Measurements from ENCODE around the gene C2orf78.

The C2orf78 gene

GRCh38 chr2:73850009-73850408 lies 66.0 kb downstream of the C2orf78 start:
- H3K27ac ChIP-seq, result no peak overlapping the region
- H3K36me3 ChIP-seq (ENCODE audit: control insufficient read depth, insufficient read depth, low read length), result no peaks in the 10 kb centered on the region
- no peak for TF ChIP-seq CTCF (IDR thresholded peaks at IDR 0.05)
- H3K9ac ChIP-seq, result no peak overlapping the region
- no peaks in the 10 kb centered on the region for H3K27me3 ChIP-seq (ENCODE audit: control insufficient read depth, insufficient read depth, low read length)
- H3K9me3 ChIP-seq (ENCODE audit: control insufficient read depth, low read length), result no peaks in the 10 kb centered on the region
- H2AFZ ChIP-seq, result no peak overlapping the region
- H3K4me3 ChIP-seq (ENCODE audit: low read depth, low read length), result no peak overlapping the region
- no peaks in the 10 kb centered on the region for H3K4me1 ChIP-seq
- H3K4me2 ChIP-seq (ENCODE audit: low read length), result no peak overlapping the region
- no peaks in the 10 kb centered on the region for H3K79me2 ChIP-seq

GRCh38 chr2:73851274-73851673 lies 67.3 kb downstream of the C2orf78 start:
- Histone ChIP-seq H3K27ac (no peak overlapping the region), H3K36me3 (ENCODE audit: control insufficient read depth, insufficient read depth, low read length) (no peaks in the 10 kb centered on the region), H3K79me2 (no peaks in the 10 kb centered on the region), H2AFZ (no peak overlapping the region), H3K27me3 (ENCODE audit: control insufficient read depth, insufficient read depth, low read length) (no peaks in the 10 kb centered on the region), H3K9ac (no peak overlapping the region), H3K4me3 (ENCODE audit: low read depth, low read length) (no peak overlapping the region), H3K4me2 (ENCODE audit: low read length) (no peak overlapping the region), H3K4me1 (no peaks in the 10 kb centered on the region), H3K9me3 (ENCODE audit: control insufficient read depth, low read length) (no peaks in the 10 kb centered on the region)
- TF ChIP-seq CTCF (IDR thresholded peaks at IDR 0.05), result peak; percentile 13

DNA sequence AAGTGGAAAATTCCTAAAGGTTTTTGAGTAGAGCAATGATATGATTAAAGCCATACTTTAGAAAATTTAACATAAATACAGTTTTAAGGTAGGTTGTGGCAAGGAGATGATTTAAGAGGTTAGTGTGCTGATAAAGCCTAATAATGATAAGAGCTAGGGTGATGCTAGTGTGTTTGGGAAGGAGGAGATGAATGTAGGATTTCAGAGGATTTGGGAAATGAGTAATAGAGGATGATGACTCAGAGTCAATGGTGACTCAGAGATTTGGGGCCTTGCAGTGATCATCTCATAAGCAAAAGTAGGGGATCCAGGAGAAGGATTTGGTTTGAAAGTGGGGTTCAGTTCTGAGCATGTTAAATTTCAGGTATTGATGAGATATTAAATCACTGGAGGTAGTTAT lies 68.0 kb downstream of the C2orf78 start:
- Histone ChIP-seq H3K4me1 (no peaks in the 10 kb centered on the region), H3K4me3 (ENCODE audit: low read depth, low read length) (no peak overlapping the region)

GRCh38 chr2:73855526-73855925 lies 71.5 kb downstream of the C2orf78 start:
- no peaks in the 10 kb centered on the region for H3K27me3 ChIP-seq (ENCODE audit: control insufficient read depth, insufficient read depth, low read length)
- no peaks in the 10 kb centered on the region for H3K79me2 ChIP-seq
- no peaks in the 10 kb centered on the region for H3K4me1 ChIP-seq
- H3K27ac ChIP-seq, result no peak overlapping the region
- no peak overlapping the region for H2AFZ ChIP-seq
- no peak overlapping the region for H3K4me2 ChIP-seq (ENCODE audit: low read length)
- TF ChIP-seq CTCF (IDR thresholded peaks at IDR 0.05), result no peak
- no peaks in the 10 kb centered on the region for H3K9me3 ChIP-seq (ENCODE audit: control insufficient read depth, low read length)
- no peak overlapping the region for H3K4me3 ChIP-seq (ENCODE audit: low read depth, low read length)
- H3K9ac ChIP-seq, result no peak overlapping the region
- no peaks in the 10 kb centered on the region for H3K36me3 ChIP-seq (ENCODE audit: control insufficient read depth, insufficient read depth, low read length)

More for the DNA sequence above, 68.0 kb downstream of the C2orf78 start:
- Histone ChIP-seq H3K4me2 (ENCODE audit: low read length) (no peak overlapping the region), H3K27ac (no peak overlapping the region), H3K27me3 (ENCODE audit: control insufficient read depth, insufficient read depth, low read length) (no peaks in the 10 kb centered on the region), H2AFZ (no peak overlapping the region), H3K9me3 (ENCODE audit: control insufficient read depth, low read length) (no peaks in the 10 kb centered on the region), H3K36me3 (ENCODE audit: control insufficient read depth, insufficient read depth, low read length) (no peaks in the 10 kb centered on the region), H3K79me2 (no peaks in the 10 kb centered on the region), H3K9ac (no peak overlapping the region)
- TF ChIP-seq CTCF (IDR thresholded peaks at IDR 0.05), result no peak

- Histone ChIP-seq H3K36me3 (ENCODE audit: control insufficient read depth, insufficient read depth, low read length) (no peaks in the 10 kb centered on the region), H3K79me2 (no peaks in the 10 kb centered on the region)
- no peak for TF ChIP-seq CTCF (IDR thresholded peaks at IDR 0.05)
These were observed 72.2 kb downstream of the C2orf78 start for GRCh38 chr2:73856214-73856613.

More at GRCh38 chr2:73856214-73856613, 72.2 kb downstream of the C2orf78 start:
- no peaks in the 10 kb centered on the region for H3K9me3 ChIP-seq (ENCODE audit: control insufficient read depth, low read length)
- H3K27me3 ChIP-seq (ENCODE audit: control insufficient read depth, insufficient read depth, low read length), result no peaks in the 10 kb centered on the region
- no peak overlapping the region for H2AFZ ChIP-seq
- H3K4me3 ChIP-seq (ENCODE audit: low read depth, low read length), result no peak overlapping the region
- H3K27ac ChIP-seq, result no peak overlapping the region
- no peak overlapping the region for H3K4me2 ChIP-seq (ENCODE audit: low read length)
- H3K9ac ChIP-seq, result no peak overlapping the region
- no peaks in the 10 kb centered on the region for H3K4me1 ChIP-seq
